Neural cell (in vitro differentiated cells): ENCODE results near the gene COG1. TPM values are rescaled to one million over a fixed set of nuclear protein-coding genes. Genes with fewer than 3 reads are reported as not detected.

Source experiments
- H2AFZ ChIP-seq: fragments of 200-600, 300-800 bp; sonication (generic), shearing (Covaris generic); 2 replicates; pipeline ENCODE4 v1.6.0; 2014; ENCODE audit warnings: low read depth, mild to moderate bottlenecking, antibody characterized with exemption, low read length, moderate library complexity
- H3F3A ChIP-seq: fragments of 200-600 bp; shearing (Covaris generic); 2 replicates; pipeline ENCODE4 v1.6.1; 2016; ENCODE audit warnings: mild to moderate bottlenecking, moderate library complexity, mixed read lengths, antibody characterized with exemption, low read length; ENCODE audit not compliant: insufficient read depth, poor library complexity, severe bottlenecking
- H3K27ac ChIP-seq: fragments of 200-600, 300-800 bp; sonication (generic), shearing (Covaris generic); 2 replicates; pipeline ENCODE4 v1.5.1; 2014; ENCODE audit warnings: mild to moderate bottlenecking, low read length, moderate library complexity
- H3K27me3 ChIP-seq: fragments of 300-800, 200-600 bp; sonication (generic), shearing (Covaris generic); 2 replicates; pipeline ENCODE4 v1.6.0; 2014; ENCODE audit warnings: mild to moderate bottlenecking, low read depth, low read length, moderate library complexity; ENCODE audit not compliant: insufficient read depth
- H3K36me3 ChIP-seq: fragments of 300-800, 200-600 bp; sonication (generic), shearing (Covaris generic); 2 replicates; pipeline ENCODE4 v1.5.1; 2014; ENCODE audit warnings: mild to moderate bottlenecking, antibody characterized with exemption, low read length, moderate library complexity; ENCODE audit not compliant: insufficient read depth
- H3K4me2 ChIP-seq: fragments of 300-800, 200-600 bp; sonication (generic), shearing (Covaris generic); 2 replicates; pipeline ENCODE4 v1.6.0; 2014; ENCODE audit warnings: mild to moderate bottlenecking, low read length
- H3K4me3 ChIP-seq: fragments of 300-800, 200-600 bp; sonication (generic), shearing (Covaris generic); 2 replicates; pipeline ENCODE4 v1.5.1; 2014; ENCODE audit warnings: mild to moderate bottlenecking, low read length, moderate library complexity
- H3K79me2 ChIP-seq: fragments of 200-600 bp; shearing (Covaris generic); replicated peaks from 2 replicates; pipeline ENCODE4 v1.6.0; 2014; ENCODE audit warnings: mild to moderate bottlenecking, low read length, moderate library complexity; ENCODE audit not compliant: insufficient read depth
- H3K9ac ChIP-seq: fragments of 300-800, 200-600 bp; sonication (generic), shearing (Covaris generic); 2 replicates; pipeline ENCODE4 v1.6.1; 2016; ENCODE audit warnings: mild to moderate bottlenecking, low read length, mixed read lengths
- H3K9me2 ChIP-seq: fragments of 200-600 bp; shearing (Covaris generic); 2 replicates; pipeline ENCODE4 v1.6.1; 2016; ENCODE audit warnings: mild to moderate bottlenecking, low read length, mixed read lengths; ENCODE audit not compliant: insufficient read depth
- H3K9me3 ChIP-seq: fragments of 200-600, 300-800 bp; sonication (generic), shearing (Covaris generic); 2 replicates; pipeline ENCODE4 v1.6.1; 2016; ENCODE audit warnings: mild to moderate bottlenecking, mixed run types, low read length, moderate library complexity, mixed read lengths
- H4K20me1 ChIP-seq: fragments of 200-600 bp; shearing (Covaris generic); 2 replicates; pipeline ENCODE4 v1.6.1; 2016; ENCODE audit warnings: mild to moderate bottlenecking, mixed run types; ENCODE audit not compliant: insufficient read depth
- EP300 ChIP-seq: fragments of 450-650 bp; conservative IDR thresholded peaks from 2 replicates; pipeline ENCODE4 v1.6.1; 2014; ENCODE audit warnings: antibody characterized with exemption, mild to moderate bottlenecking, moderate library complexity; ENCODE audit not compliant: poor library complexity, severe bottlenecking
- EZH2 ChIP-seq: fragments of 200-600, 300-800 bp; shearing (Covaris generic), sonication (generic); IDR thresholded peaks from 2 replicates; pipeline ENCODE4 v1.6.1; 2014; ENCODE audit warnings: antibody characterized with exemption, low read length, borderline replicate concordance, mild to moderate bottlenecking; ENCODE audit not compliant: insufficient read depth, poor library complexity, severe bottlenecking
- MXI1 ChIP-seq: fragments of 450-650 bp; conservative IDR thresholded peaks from 2 replicates; pipeline ENCODE4 v1.6.1; 2014; ENCODE audit warnings: antibody characterized with exemption, mild to moderate bottlenecking; ENCODE audit not compliant: poor library complexity, severe bottlenecking
- POLR2AphosphoS5 ChIP-seq: IDR thresholded peaks from 2 replicates; pipeline ENCODE4 v1.6.1; 2012
- RAD21 ChIP-seq: fragments of 450-650 bp; conservative IDR thresholded peaks from 2 replicates; pipeline ENCODE4 v1.6.1; 2014; ENCODE audit warnings: antibody characterized with exemption, mild to moderate bottlenecking, moderate library complexity
- SMC3 ChIP-seq: fragments of 450-650 bp; conservative IDR thresholded peaks from 2 replicates; pipeline ENCODE4 v1.6.1; 2014; ENCODE audit warnings: antibody characterized with exemption, mild to moderate bottlenecking, moderate library complexity; ENCODE audit not compliant: poor library complexity
- TAF1 ChIP-seq: IDR thresholded peaks from 2 replicates; pipeline ENCODE4 v1.6.1; 2012; ENCODE audit warnings: low read depth
- polyA plus RNA-seq: library from polyadenylated mRNA; depleted of rRNA; stranded (reverse); fragments of >200 nt; gene quantifications from 2 replicates; pipeline ENCODE4 v1.2.3, GENCODE V29; 2014
- TF ChIP-seq, protein P1 (sequence below): IDR thresholded peaks from 2 replicates; pipeline ENCODE4 v1.6.1; 2012; ENCODE audit warnings: borderline replicate concordance
- TF ChIP-seq, protein P2 (sequence below): fragments of 450-650 bp; IDR thresholded peaks from 2 replicates; pipeline ENCODE4 v1.5.1; 2014; ENCODE audit warnings: antibody characterized with exemption, mild to moderate bottlenecking, moderate library complexity; ENCODE audit not compliant: poor library complexity, severe bottlenecking

COG1 gene
- polyA plus RNA-seq, 1 donor from 2014 or later, result 23.5 TPM

DNA sequence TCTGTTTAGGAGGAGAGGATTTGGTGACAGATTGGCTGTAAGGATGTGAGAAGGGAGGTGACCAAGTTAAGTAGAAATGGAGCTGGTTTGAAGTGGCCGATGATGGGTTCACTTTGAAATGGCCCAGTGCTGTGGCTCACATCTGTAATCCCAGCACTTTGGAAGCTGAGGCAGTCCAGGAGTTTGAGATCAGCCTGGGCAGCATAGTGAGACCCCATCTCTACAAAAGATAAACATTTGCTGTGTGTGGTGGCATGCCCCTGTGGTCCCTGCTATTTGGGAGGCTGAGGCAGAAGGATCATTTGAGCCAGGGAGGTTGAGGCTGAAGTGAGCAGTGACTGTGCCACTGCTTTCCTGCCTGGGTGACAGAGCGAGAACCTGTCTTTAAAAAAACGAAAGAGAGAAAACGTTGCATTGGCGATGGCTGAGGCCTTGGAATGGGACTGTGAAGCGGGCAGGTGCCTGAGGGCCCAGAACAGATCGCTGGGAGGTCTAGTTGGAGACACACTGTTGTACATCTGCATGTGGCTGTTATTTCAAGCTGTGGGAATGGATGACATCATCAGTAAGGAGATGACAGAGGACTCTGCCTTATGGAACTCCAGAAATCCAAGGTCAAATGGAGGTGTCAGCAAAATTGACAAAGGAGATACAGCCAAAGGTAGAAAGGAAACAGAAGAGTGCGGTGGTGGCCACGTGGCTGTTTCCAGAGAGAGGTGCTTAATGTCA lies 5.5 kb downstream of the COG1 start:
- no peak overlapping the region for H3K4me2 ChIP-seq

DNA sequence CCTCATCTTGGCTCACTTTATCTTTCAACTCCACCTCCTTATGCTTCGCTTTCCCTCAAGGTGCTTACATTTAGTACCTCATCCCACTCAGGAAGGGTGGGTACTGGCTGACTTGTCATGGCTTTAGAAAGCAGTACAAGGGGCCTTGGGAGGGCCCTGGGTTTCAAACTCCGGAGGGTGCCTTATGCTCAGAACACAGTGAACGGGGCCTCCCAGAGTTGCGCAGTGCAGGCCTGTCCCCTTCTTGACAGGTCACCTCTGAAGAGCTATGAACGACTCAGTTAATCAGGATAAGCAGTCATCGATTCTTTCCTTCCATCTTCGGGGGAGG lies 6.0 kb downstream of the COG1 start:
- H3K79me2 ChIP-seq, result peaks cover under 1% of the 10 kb centered on the region
- TF ChIP-seq EZH2, result no peak
- no peak for TF ChIP-seq EP300
- TF ChIP-seq, protein P1, sequence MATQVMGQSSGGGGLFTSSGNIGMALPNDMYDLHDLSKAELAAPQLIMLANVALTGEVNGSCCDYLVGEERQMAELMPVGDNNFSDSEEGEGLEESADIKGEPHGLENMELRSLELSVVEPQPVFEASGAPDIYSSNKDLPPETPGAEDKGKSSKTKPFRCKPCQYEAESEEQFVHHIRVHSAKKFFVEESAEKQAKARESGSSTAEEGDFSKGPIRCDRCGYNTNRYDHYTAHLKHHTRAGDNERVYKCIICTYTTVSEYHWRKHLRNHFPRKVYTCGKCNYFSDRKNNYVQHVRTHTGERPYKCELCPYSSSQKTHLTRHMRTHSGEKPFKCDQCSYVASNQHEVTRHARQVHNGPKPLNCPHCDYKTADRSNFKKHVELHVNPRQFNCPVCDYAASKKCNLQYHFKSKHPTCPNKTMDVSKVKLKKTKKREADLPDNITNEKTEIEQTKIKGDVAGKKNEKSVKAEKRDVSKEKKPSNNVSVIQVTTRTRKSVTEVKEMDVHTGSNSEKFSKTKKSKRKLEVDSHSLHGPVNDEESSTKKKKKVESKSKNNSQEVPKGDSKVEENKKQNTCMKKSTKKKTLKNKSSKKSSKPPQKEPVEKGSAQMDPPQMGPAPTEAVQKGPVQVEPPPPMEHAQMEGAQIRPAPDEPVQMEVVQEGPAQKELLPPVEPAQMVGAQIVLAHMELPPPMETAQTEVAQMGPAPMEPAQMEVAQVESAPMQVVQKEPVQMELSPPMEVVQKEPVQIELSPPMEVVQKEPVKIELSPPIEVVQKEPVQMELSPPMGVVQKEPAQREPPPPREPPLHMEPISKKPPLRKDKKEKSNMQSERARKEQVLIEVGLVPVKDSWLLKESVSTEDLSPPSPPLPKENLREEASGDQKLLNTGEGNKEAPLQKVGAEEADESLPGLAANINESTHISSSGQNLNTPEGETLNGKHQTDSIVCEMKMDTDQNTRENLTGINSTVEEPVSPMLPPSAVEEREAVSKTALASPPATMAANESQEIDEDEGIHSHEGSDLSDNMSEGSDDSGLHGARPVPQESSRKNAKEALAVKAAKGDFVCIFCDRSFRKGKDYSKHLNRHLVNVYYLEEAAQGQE, result no peak
- no peak for TF ChIP-seq RAD21
- TF ChIP-seq, protein P2, sequence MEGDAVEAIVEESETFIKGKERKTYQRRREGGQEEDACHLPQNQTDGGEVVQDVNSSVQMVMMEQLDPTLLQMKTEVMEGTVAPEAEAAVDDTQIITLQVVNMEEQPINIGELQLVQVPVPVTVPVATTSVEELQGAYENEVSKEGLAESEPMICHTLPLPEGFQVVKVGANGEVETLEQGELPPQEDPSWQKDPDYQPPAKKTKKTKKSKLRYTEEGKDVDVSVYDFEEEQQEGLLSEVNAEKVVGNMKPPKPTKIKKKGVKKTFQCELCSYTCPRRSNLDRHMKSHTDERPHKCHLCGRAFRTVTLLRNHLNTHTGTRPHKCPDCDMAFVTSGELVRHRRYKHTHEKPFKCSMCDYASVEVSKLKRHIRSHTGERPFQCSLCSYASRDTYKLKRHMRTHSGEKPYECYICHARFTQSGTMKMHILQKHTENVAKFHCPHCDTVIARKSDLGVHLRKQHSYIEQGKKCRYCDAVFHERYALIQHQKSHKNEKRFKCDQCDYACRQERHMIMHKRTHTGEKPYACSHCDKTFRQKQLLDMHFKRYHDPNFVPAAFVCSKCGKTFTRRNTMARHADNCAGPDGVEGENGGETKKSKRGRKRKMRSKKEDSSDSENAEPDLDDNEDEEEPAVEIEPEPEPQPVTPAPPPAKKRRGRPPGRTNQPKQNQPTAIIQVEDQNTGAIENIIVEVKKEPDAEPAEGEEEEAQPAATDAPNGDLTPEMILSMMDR, result no peak
- no peak for TF ChIP-seq POLR2AphosphoS5
- H3K9me2 ChIP-seq, result no peaks in the 10 kb centered on the region
- H3K9me3 ChIP-seq, result no peaks in the 10 kb centered on the region
- H3K4me2 ChIP-seq, result no peak overlapping the region
- no peaks in the 10 kb centered on the region for H3K27me3 ChIP-seq
- no peaks in the 10 kb centered on the region for H4K20me1 ChIP-seq
- H3K27ac ChIP-seq, result no peak overlapping the region
- H3K36me3 ChIP-seq, result peaks cover 8% of the 10 kb centered on the region
- no peak overlapping the region for H2AFZ ChIP-seq
- no peaks in the 10 kb centered on the region for H3F3A ChIP-seq
- H3K4me3 ChIP-seq, result no peak overlapping the region
- no peak overlapping the region for H3K9ac ChIP-seq

More for the DNA sequence above, 5.5 kb downstream of the COG1 start:
- Histone ChIP-seq H2AFZ (no peak overlapping the region), H3K9me2 (no peaks in the 10 kb centered on the region), H3F3A (no peaks in the 10 kb centered on the region), H3K9ac (no peak overlapping the region), H3K27me3 (no peaks in the 10 kb centered on the region), H3K4me3 (no peak overlapping the region), H4K20me1 (no peaks in the 10 kb centered on the region), H3K27ac (no peak overlapping the region), H3K79me2 (peaks cover 6% of the 10 kb centered on the region), H3K36me3 (peaks cover 8% of the 10 kb centered on the region), H3K9me3 (no peaks in the 10 kb centered on the region)
- TF ChIP-seq POLR2AphosphoS5 (no peak), EZH2 (no peak), TAF1 (no peak), RAD21 (no peak), MXI1 (no peak), SMC3 (no peak), EP300 (no peak)
- TF ChIP-seq, protein P2, result no peak
- TF ChIP-seq, protein P1, result no peak
